PC-9 (cell line): Measurements from ENCODE around the gene ZNF23. TPM values are rescaled to one million over a fixed set of nuclear protein-coding genes. Genes with fewer than 3 reads are reported as not detected.

Experiments
- BruUV-seq: library from RNA; stranded (reverse); fragments of 400-500 nt; replicated peaks from 2 replicates; lab custom pipeline; 2021; lab: Mats Ljungman, UMichigan
- CTCF ChIA-PET: fragments of 300-600 bp; sonication (Branson Sonifier 250); formaldehyde crosslinking; loops from one replicate; lab custom pipeline; 2022; ENCODE audit warnings: antibody characterized with exemption; lab: Charles Lee
- POLR2A ChIA-PET: fragments of 300-600 bp; sonication (Branson Sonifier 250); formaldehyde crosslinking; loops from one replicate; lab custom pipeline; 2022; ENCODE audit warnings: antibody characterized with exemption; ENCODE audit not compliant: unreplicated experiment; lab: Charles Lee
- DNase-seq, 2 experiments: peaks; one replicate each; pipeline versions ENCODE4 v3.0.0 to v3.0.0-alpha.2; 2015 to 2022; ENCODE audit warnings: mixed read lengths in 1 of 2
- H2AFZ ChIP-seq: fragments of 200-600 bp; sonication (generic); 2 replicates; pipeline ENCODE4 v1.8.1; 2017; ENCODE audit warnings: antibody characterized with exemption
- H3F3A ChIP-seq: fragments of 200-600 bp; sonication (generic); 2 replicates; pipeline ENCODE4 v1.8.1; 2017; ENCODE audit warnings: antibody characterized with exemption, mild to moderate bottlenecking, low read depth; ENCODE audit not compliant: insufficient read depth
- H3K27ac ChIP-seq: fragments of 200-600 bp; sonication (generic); 2 replicates; pipeline ENCODE4 v1.6.1; 2016; ENCODE audit warnings: mixed run types
- H3K27me3 ChIP-seq: fragments of 200-600 bp; sonication (generic); 2 replicates; pipeline ENCODE4 v1.6.1; 2016; ENCODE audit warnings: low read depth, mixed run types; ENCODE audit not compliant: insufficient read depth
- H3K36me3 ChIP-seq: fragments of 200-600 bp; sonication (generic); 2 replicates; pipeline ENCODE4 v1.6.1; 2016; ENCODE audit warnings: low read depth, mixed run types
- H3K4me1 ChIP-seq: fragments of 200-600 bp; sonication (generic); replicated peaks from 2 replicates; pipeline ENCODE4 v1.6.1; 2016; ENCODE audit warnings: mixed run types; ENCODE audit not compliant: insufficient read depth
- H3K4me2 ChIP-seq: fragments of 200-600 bp; sonication (generic); 2 replicates; pipeline ENCODE4 v1.6.1; 2017; ENCODE audit warnings: mixed run types
- H3K4me3 ChIP-seq: fragments of 200-600 bp; sonication (generic); 2 replicates; pipeline ENCODE4 v1.6.1; 2016; ENCODE audit warnings: mixed run types
- H3K79me2 ChIP-seq: fragments of 200-600 bp; sonication (generic); 2 replicates; pipeline ENCODE4 v1.6.1; 2017; ENCODE audit warnings: low read depth, mixed run types
- H3K9me2 ChIP-seq: fragments of 200-600 bp; sonication (generic); 2 replicates; pipeline ENCODE4 v1.8.1; 2017; ENCODE audit warnings: mild to moderate bottlenecking; ENCODE audit not compliant: insufficient read depth
- H3K9me3 ChIP-seq: fragments of 200-600 bp; sonication (generic); 2 replicates; pipeline ENCODE4 v1.8.1; 2016; ENCODE audit warnings: low read depth; ENCODE audit not compliant: insufficient read depth
- H4K20me1 ChIP-seq: fragments of 200-600 bp; sonication (generic); 2 replicates; pipeline ENCODE4 v1.8.1; 2017; ENCODE audit not compliant: insufficient read depth
- EZH2 ChIP-seq: fragments of 200-600 bp; sonication (generic); IDR thresholded peaks from 2 replicates; pipeline ENCODE4 v1.8.0; 2017; ENCODE audit warnings: antibody characterized with exemption, low read depth
- intact Hi-C: fragments of 100-400 bp; cut with micrococcal nuclease; formaldehyde crosslinking; loops from one replicate; pipeline ENCODE4 v1.10.0; 2022; ENCODE audit not compliant: unreplicated experiment
- total RNA-seq: library from RNA; stranded (reverse); gene quantifications from 2 replicates; pipeline ENCODE4 v1.2.3, GENCODE V29; 2021
- TF ChIP-seq, protein P1 (sequence below): fragments of 200-600 bp; sonication (generic); conservative IDR thresholded peaks from 2 replicates; pipeline ENCODE4 v1.6.1; 2017; ENCODE audit warnings: mixed run types, antibody characterized with exemption, mild to moderate bottlenecking, moderate library complexity

The ZNF23 gene
- total RNA-seq, 1 experiment from 2014 or later: 6.9 TPM

- H3F3A ChIP-seq: no peaks in the 10 kb centered on the region; the same call in 1 of the 2 replicates
- no peaks in the 10 kb centered on the region for H3K9me2 ChIP-seq
- peaks cover 24% of the 10 kb centered on the region for H3K27me3 ChIP-seq
- no peak for TF ChIP-seq EZH2
- TF ChIP-seq, protein P1, sequence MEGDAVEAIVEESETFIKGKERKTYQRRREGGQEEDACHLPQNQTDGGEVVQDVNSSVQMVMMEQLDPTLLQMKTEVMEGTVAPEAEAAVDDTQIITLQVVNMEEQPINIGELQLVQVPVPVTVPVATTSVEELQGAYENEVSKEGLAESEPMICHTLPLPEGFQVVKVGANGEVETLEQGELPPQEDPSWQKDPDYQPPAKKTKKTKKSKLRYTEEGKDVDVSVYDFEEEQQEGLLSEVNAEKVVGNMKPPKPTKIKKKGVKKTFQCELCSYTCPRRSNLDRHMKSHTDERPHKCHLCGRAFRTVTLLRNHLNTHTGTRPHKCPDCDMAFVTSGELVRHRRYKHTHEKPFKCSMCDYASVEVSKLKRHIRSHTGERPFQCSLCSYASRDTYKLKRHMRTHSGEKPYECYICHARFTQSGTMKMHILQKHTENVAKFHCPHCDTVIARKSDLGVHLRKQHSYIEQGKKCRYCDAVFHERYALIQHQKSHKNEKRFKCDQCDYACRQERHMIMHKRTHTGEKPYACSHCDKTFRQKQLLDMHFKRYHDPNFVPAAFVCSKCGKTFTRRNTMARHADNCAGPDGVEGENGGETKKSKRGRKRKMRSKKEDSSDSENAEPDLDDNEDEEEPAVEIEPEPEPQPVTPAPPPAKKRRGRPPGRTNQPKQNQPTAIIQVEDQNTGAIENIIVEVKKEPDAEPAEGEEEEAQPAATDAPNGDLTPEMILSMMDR: no peak
- no peaks in the 10 kb centered on the region for H4K20me1 ChIP-seq
- CTCF ChIA-PET: no interaction called here
- H3K27ac ChIP-seq: no peak overlapping the region
- H3K9me3 ChIP-seq: 0 out of 2 replicates have a peak, but pooled peaks cover 4% of the 10 kb centered on the region
- no peaks in the 10 kb centered on the region for H3K79me2 ChIP-seq
- H3K4me3 ChIP-seq: no peak overlapping the region
- no peak overlapping the region for H3K4me2 ChIP-seq
- POLR2A ChIA-PET: no interaction called here
- no peaks in the 10 kb centered on the region for H3K4me1 ChIP-seq
- no peaks in the 10 kb centered on the region for H3K36me3 ChIP-seq
- no TSS peak for BruUV-seq
- intact Hi-C loops: no loop called here
- no peak overlapping the region for H2AFZ ChIP-seq
- no peak for DNase-seq
These were observed 30.9 kb downstream of the ZNF23 start for GRCh38 chr16:71431176-71431575.

GRCh38 chr16:71430744-71431143 lies 31.3 kb downstream of the ZNF23 start:
- H3K4me1 ChIP-seq: no peaks in the 10 kb centered on the region
- intact Hi-C loops: no loop called here
- H3K4me2 ChIP-seq: no peak overlapping the region
- no peaks in the 10 kb centered on the region; the same call in 1 of the 2 replicates for H3F3A ChIP-seq
- no peaks in the 10 kb centered on the region for H3K36me3 ChIP-seq
- no peak for TF ChIP-seq EZH2
- TF ChIP-seq, protein P1: no peak
- H2AFZ ChIP-seq: no peak overlapping the region
- ChIA-PET CTCF (no interaction called here), POLR2A (no interaction called here)
- no peaks in the 10 kb centered on the region for H3K79me2 ChIP-seq
- no peak overlapping the region for H3K27ac ChIP-seq
- BruUV-seq: no TSS peak
- H3K27me3 ChIP-seq: peaks cover 20% of the 10 kb centered on the region
- H3K4me3 ChIP-seq: no peak overlapping the region
- H3K9me3 ChIP-seq: 0 out of 2 replicates have a peak, but pooled peaks cover 4% of the 10 kb centered on the region
- no peaks in the 10 kb centered on the region for H4K20me1 ChIP-seq
- no peak for DNase-seq
- H3K9me2 ChIP-seq: no peaks in the 10 kb centered on the region

DNA sequence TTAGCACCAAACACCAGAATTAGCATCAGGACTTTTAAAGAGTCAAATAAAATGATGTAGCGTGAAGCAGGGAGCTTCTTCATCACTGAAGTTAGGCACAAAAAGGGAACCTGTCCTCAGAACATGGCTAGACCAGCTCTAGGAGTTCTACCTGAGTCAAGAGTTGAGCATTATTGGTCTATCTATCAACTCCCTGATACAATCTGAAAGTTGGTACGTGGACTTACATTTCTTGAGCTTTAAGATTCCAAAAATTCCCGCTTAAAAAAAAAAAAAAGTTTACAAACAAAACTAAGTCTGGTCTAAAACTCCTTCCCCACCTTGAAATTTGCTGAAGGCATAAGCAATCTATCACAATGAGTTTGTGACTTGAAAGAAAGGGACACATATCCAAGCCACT lies 32.5 kb downstream of the ZNF23 start:
- DNase-seq: no peak
- intact Hi-C loops: no loop called here
- TF ChIP-seq EZH2: no peak
- TF ChIP-seq, protein P1: no peak
- no peak overlapping the region for H3K4me3 ChIP-seq
- no peaks in the 10 kb centered on the region for H4K20me1 ChIP-seq
- POLR2A ChIA-PET: no interaction called here
- no peak overlapping the region for H3K27ac ChIP-seq
- no peaks in the 10 kb centered on the region for H3K4me1 ChIP-seq
- H3K9me2 ChIP-seq: no peaks in the 10 kb centered on the region
- H2AFZ ChIP-seq: no peak overlapping the region
- CTCF ChIA-PET: interaction anchor here (0.7 kb wide), 1 partner anchor 21 kb away, joined by 3 read pairs; no protein-coding TSS in a partner anchor
- no peaks in the 10 kb centered on the region; the same call in 1 of the 2 replicates for H3F3A ChIP-seq
- no TSS peak for BruUV-seq
- H3K79me2 ChIP-seq: no peaks in the 10 kb centered on the region
- no peak overlapping the region for H3K4me2 ChIP-seq
- 0 out of 2 replicates have a peak, but pooled peaks cover 4% of the 10 kb centered on the region for H3K9me3 ChIP-seq
- no peaks in the 10 kb centered on the region for H3K36me3 ChIP-seq
- H3K27me3 ChIP-seq: peaks cover 22% of the 10 kb centered on the region
